HEK293T (cell line): Measurements from ENCODE around the gene PPP1R3E.

Experiments
- CTCF ChIA-PET: fragments of 350-600 bp; formaldehyde crosslinking; extraction: SDS; loops from one replicate; lab custom pipeline; 2021; ENCODE audit warnings: antibody characterized with exemption, inconsistent platforms; lab: Yijun Ruan, JAX
- POLR2A ChIA-PET: fragments of 350-600 bp; formaldehyde crosslinking; extraction: SDS; loops from one replicate; lab custom pipeline; 2020; ENCODE audit warnings: antibody characterized with exemption, inconsistent platforms; lab: Yijun Ruan, JAX
- DNase-seq: peaks from one replicate; pipeline ENCODE4 v3.0.0; 2012; ENCODE audit warnings: mixed read lengths; ENCODE audit errors: extremely low spot score
- ARNT ChIP-seq: fragments of 450-650 bp; IDR thresholded peaks from 2 replicates; pipeline ENCODE4 v1.6.1; 2017; ENCODE audit warnings: mild to moderate bottlenecking
- BHLHE40 ChIP-seq: fragments of 450-650 bp; IDR thresholded peaks from 2 replicates; pipeline ENCODE4 v1.6.1; 2016; ENCODE audit warnings: mild to moderate bottlenecking, moderate library complexity, borderline replicate concordance
- CTBP1 ChIP-seq: fragments of 450-650 bp; IDR thresholded peaks from 2 replicates; pipeline ENCODE4 v1.6.1; 2016; ENCODE audit warnings: borderline replicate concordance
- ELF4 ChIP-seq: fragments of 450-650 bp; IDR thresholded peaks from 2 replicates; pipeline ENCODE4 v1.6.1; 2017; ENCODE audit warnings: antibody characterized with exemption
- FOXA1 ChIP-seq: fragments of 450-650 bp; IDR thresholded peaks from 2 replicates; pipeline ENCODE4 v1.6.1; 2016; ENCODE audit warnings: mild to moderate bottlenecking
- FOXK2 ChIP-seq: fragments of 450-650 bp; IDR thresholded peaks from 2 replicates; pipeline ENCODE4 v1.6.1; 2016; ENCODE audit warnings: mild to moderate bottlenecking
- FOXM1 ChIP-seq: fragments of 450-650 bp; IDR thresholded peaks from 2 replicates; pipeline ENCODE4 v1.6.1; 2017; ENCODE audit warnings: mild to moderate bottlenecking, borderline replicate concordance
- HDGF ChIP-seq: fragments of 450-650 bp; IDR thresholded peaks from 2 replicates; pipeline ENCODE4 v1.6.1; 2017; ENCODE audit warnings: antibody characterized with exemption, borderline replicate concordance
- L3MBTL2 ChIP-seq: fragments of 450-650 bp; conservative IDR thresholded peaks from 2 replicates; pipeline ENCODE4 v1.6.1; 2016; ENCODE audit warnings: mild to moderate bottlenecking
- LEF1 ChIP-seq: fragments of 450-650 bp; IDR thresholded peaks from 2 replicates; pipeline ENCODE4 v1.6.1; 2017; ENCODE audit warnings: mild to moderate bottlenecking, borderline replicate concordance
- NFRKB ChIP-seq: fragments of 450-650 bp; IDR thresholded peaks from 2 replicates; pipeline ENCODE4 v1.6.1; 2016; ENCODE audit warnings: mild to moderate bottlenecking, moderate library complexity
- PKNOX1 ChIP-seq: fragments of 450-650 bp; IDR thresholded peaks from 2 replicates; pipeline ENCODE4 v1.6.1; 2016
- SP1 ChIP-seq: fragments of 450-650 bp; IDR thresholded peaks from 2 replicates; pipeline ENCODE4 v1.6.1; 2017
- SUZ12 ChIP-seq: fragments of 450-650 bp; IDR thresholded peaks from 2 replicates; pipeline ENCODE4 v1.6.1; 2016; ENCODE audit warnings: mild to moderate bottlenecking
- TARDBP ChIP-seq: fragments of 450-650 bp; IDR thresholded peaks from 2 replicates; pipeline ENCODE4 v1.6.1; 2016
- ZNF384 ChIP-seq: fragments of 450-650 bp; IDR thresholded peaks from 2 replicates; pipeline ENCODE4 v1.6.1; 2016

PPP1R3E gene

GRCh38 chr14:23302290-23303225 is at the start of gene PPP1R3E:
TSS of gene PPP1R3E (minus strand) at chr14:23302859. CDS start at chr14:23302576, 283 bp downstream.
- TF ChIP-seq L3MBTL2 (peak; percentile 73), PKNOX1 (no peak), TARDBP (no peak), LEF1 (no peak), SP1 (no peak), NFRKB (no peak), CTBP1 (no peak), FOXM1 (no peak), ELF4 (no peak)
- CTCF ChIA-PET: interaction anchor here (1.1 kb wide), 1 partner anchor 234 kb away, joined by 3 read pairs; no protein-coding TSS in a partner anchor
- DNase-seq: peak; percentile 33
- POLR2A ChIA-PET: interaction anchor here (0.6 to 9.6 kb wide), 20 partner anchors 9 to 812 kb away, joined by 3 to 256 read pairs (median 4); partner anchors contain the start of genes ACIN1, C14orf119, DCAF11 and HOMEZ

- DNase-seq: no peak
- TF ChIP-seq FOXM1: no peak
- ChIA-PET CTCF (interaction anchor here (1.6 to 1.7 kb wide), 2 partner anchors 9 to 28 kb away, joined by 4 to 8 read pairs; no protein-coding TSS in a partner anchor), POLR2A (interaction anchor here (1.1 to 4.3 kb wide), 3 partner anchors 12 to 30 kb away, joined by 3 to 18 read pairs (median 8); partner anchors contain the start of gene PABPN1)
Measured at GRCh38 chr14:23351681-23352505, 49.2 kb upstream of the PPP1R3E start.

- POLR2A ChIA-PET: no interaction called here
- no peak for TF ChIP-seq ZNF384
- no peak for TF ChIP-seq FOXA1
- TF ChIP-seq FOXK2: no peak
- no peak for TF ChIP-seq SUZ12
- DNase-seq: no peak
- CTCF ChIA-PET: no interaction called here
Measured at GRCh38 chr14:23349156-23349845, 46.6 kb upstream of the PPP1R3E start.

GRCh38 chr14:23348297-23348655 is 45.6 kb upstream of the PPP1R3E start:
- ChIA-PET CTCF (no interaction called here), POLR2A (no interaction called here)
- no peak for DNase-seq
- TF ChIP-seq BHLHE40: no peak
- TF ChIP-seq ARNT: no peak
- TF ChIP-seq HDGF: no peak
- TF ChIP-seq FOXM1: no peak
- TF ChIP-seq FOXA1: no peak
- no peak for TF ChIP-seq LEF1
- no peak for TF ChIP-seq SUZ12
- no peak for TF ChIP-seq PKNOX1
- TF ChIP-seq ELF4: no peak

- DNase-seq: no peak
- ChIA-PET CTCF (no interaction called here), POLR2A (no interaction called here)
- TF ChIP-seq HDGF (no peak), SP1 (no peak), BHLHE40 (no peak), TARDBP (no peak), L3MBTL2 (no peak), NFRKB (no peak), ELF4 (no peak), SUZ12 (no peak), PKNOX1 (no peak), ARNT (no peak), FOXA1 (no peak)
Measured at GRCh38 chr14:23347406-23348296, 45.0 kb upstream of the PPP1R3E start.
